ENCODE data around the gene MRC1. TPM values are rescaled to one million over a fixed set of nuclear protein-coding genes. Genes with fewer than 3 reads are reported as not detected.

Gene MRC1
- total RNA-seq, 1 experiment from 2014 or later, result 0.37 TPM

DNA sequence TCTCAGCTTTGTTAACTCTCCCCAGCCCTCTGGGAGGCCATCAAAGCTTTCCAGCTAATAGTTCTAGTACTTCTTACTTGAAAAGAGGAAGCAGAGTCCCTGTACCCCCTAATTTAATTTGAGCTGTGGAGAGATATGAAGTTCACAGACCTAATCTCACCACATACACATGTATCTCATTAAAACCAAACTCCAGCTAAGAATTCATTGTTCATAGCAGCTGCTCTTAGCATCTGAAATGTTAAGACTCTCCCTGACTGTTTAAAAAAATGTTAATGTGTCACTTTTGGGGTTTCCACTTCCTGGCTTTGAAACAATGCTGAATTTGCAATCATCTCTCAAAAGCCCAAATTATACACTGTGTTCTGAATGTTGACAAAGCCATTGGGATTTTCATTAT lies 16.2 kb upstream of the MRC1 start:
- no peak for DNase-seq (ENCODE audit: low read depth, low spot score)
- Histone ChIP-seq H3K27ac (ENCODE audit: low read depth, low read length) (no peak overlapping the region), H3K4me3 (replicated peaks in 1 of 2; ENCODE audit: low read depth in 1 of 2, low read length in 2 of 2) (no peak overlapping the region), H3K79me2 (ENCODE audit: insufficient read depth, low read length) (no peaks in the 10 kb centered on the region), H3K27me3 (ENCODE audit: insufficient read depth, low read length) (no peaks in the 10 kb centered on the region), H3K9me3 (ENCODE audit: control insufficient read depth in 1 of 2, insufficient read depth in 1 of 2, low read depth in 1 of 2, low read length in 2 of 2) (no peaks in the 10 kb centered on the region), H3K4me2 (ENCODE audit: low read length) (no peak overlapping the region), H3K9me2 (ENCODE audit: insufficient read depth) (peaks cover 3% of the 10 kb centered on the region; the same call in 1 of the 2 replicates), H4K20me1 (ENCODE audit: insufficient read depth) (no peaks in the 10 kb centered on the region), H2AFZ (ENCODE audit: low read depth, low read length, poor library complexity, severe bottlenecking) (no peak overlapping the region), H3K36me3 (ENCODE audit: control insufficient read depth in 1 of 2, insufficient read depth in 2 of 2, low read length in 2 of 2) (no peaks in the 10 kb centered on the region), H3K4me1 (ENCODE audit: control insufficient read depth in 1 of 2, insufficient read depth in 2 of 2, low read length in 2 of 2) (peaks cover 4 to 6% of the 10 kb centered on the region in 2 experiments; a peak in 1 of 4 replicates), H3K9ac (ENCODE audit: low read length) (no peak overlapping the region)
- TF ChIP-seq EGR1 (IDR thresholded peaks at IDR 0.05; ENCODE audit: low read depth), result no peak
- no peak for TF ChIP-seq POLR2A (IDR thresholded peaks at IDR 0.05; ENCODE audit: borderline replicate concordance, extremely low read depth, insufficient read depth, insufficient read length)
- TF ChIP-seq YY1 (IDR thresholded peaks at IDR 0.05; ENCODE audit: extremely low read depth, insufficient replicate concordance, low read depth, low read length), result no peak
- TF ChIP-seq TCF7L2 (IDR thresholded peaks at IDR 0.05; ENCODE audit: borderline replicate concordance, extremely low read depth, insufficient read depth, insufficient read length), result no peak
- TF ChIP-seq ZNF274 (IDR thresholded peaks at IDR 0.05; ENCODE audit: low read depth, low read length), result no peak
- TF ChIP-seq ZFX (IDR thresholded peaks at IDR 0.05), result no peak
- TF ChIP-seq SIN3A (IDR thresholded peaks at IDR 0.05; ENCODE audit: low read depth), result no peak
- no TSS peak for BruUV-seq (replicated peaks)
- ChIA-PET RAD21 (ENCODE audit: low non-redundant PET in 1 of 2, low total read pairs in 2 of 2, uncharacterized antibody in 2 of 2, unreplicated experiment in 2 of 2) (no interaction called here), CTCF (interaction anchor here (1.8 kb wide), 1 partner anchor 8 kb away, joined by 6 read pairs; no protein-coding TSS in a partner anchor), POLR2A (no interaction called here)
- no peak for ATAC-seq
- intact Hi-C loops (cut with micrococcal nuclease), result no loop called here

DNA sequence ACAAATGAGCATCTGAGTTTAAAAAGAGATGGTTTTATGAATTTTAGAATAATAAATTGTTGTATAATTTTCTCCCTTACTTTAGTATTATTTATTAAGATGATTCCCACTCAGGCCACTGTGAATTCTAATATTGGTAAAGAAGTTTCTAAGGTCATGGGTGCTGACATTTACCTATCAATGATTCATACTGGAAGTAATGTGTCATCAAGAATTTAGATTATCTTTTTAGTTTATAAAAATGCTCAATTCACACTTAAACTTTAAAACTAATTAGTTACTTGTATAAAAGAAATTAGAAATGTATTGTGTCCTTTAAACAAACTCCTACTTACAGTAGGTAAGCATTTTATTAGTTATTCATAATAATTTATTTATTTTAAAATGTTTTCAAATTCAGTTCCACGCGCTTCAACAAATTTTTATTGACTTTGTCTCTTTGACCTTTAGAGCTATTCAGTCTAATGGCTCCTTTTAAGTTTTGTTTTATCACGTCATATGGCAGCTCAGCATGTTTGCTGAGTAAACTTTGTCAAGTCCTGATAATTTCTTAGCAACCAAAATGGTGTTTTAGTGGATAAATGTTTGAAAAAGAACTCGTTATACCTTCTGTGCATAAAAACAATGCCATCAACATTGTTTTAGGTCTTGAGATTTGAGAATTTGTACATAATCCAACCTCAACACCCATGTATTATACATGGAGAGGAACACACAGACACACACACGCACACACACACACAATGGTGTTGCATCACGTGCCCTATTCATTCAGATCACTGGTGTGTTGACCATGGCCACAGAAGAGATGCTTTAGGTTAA lies 15.1 kb upstream of the MRC1 start:
- H3K4me3 ChIP-seq (replicated peaks in 1 of 2; ENCODE audit: low read depth in 1 of 2, low read length in 2 of 2), result no peak overlapping the region
- H2AFZ ChIP-seq (ENCODE audit: low read depth, low read length, poor library complexity, severe bottlenecking), result no peak overlapping the region
- H3K9me3 ChIP-seq (ENCODE audit: control insufficient read depth in 1 of 2, insufficient read depth in 1 of 2, low read depth in 1 of 2, low read length in 2 of 2), result no peaks in the 10 kb centered on the region
- no peaks in the 10 kb centered on the region for H4K20me1 ChIP-seq (ENCODE audit: insufficient read depth)
- H3K36me3 ChIP-seq (ENCODE audit: control insufficient read depth in 1 of 2, insufficient read depth in 2 of 2, low read length in 2 of 2), result no peaks in the 10 kb centered on the region
- peaks cover 4 to 6% of the 10 kb centered on the region in 2 experiments; a peak in 1 of 4 replicates for H3K4me1 ChIP-seq (ENCODE audit: control insufficient read depth in 1 of 2, insufficient read depth in 2 of 2, low read length in 2 of 2)
- no peak overlapping the region for H3K9ac ChIP-seq (ENCODE audit: low read length)
- H3K4me2 ChIP-seq (ENCODE audit: low read length), result no peak overlapping the region
- RAD21 ChIA-PET (ENCODE audit: low non-redundant PET in 1 of 2, low total read pairs in 2 of 2, uncharacterized antibody in 2 of 2, unreplicated experiment in 2 of 2), result no interaction called here
- H3K27me3 ChIP-seq (ENCODE audit: insufficient read depth, low read length), result no peaks in the 10 kb centered on the region
- POLR2A ChIA-PET, result no interaction called here
- no peaks in the 10 kb centered on the region for H3K79me2 ChIP-seq (ENCODE audit: insufficient read depth, low read length)
- H3K27ac ChIP-seq (ENCODE audit: low read depth, low read length), result no peak overlapping the region
- TF ChIP-seq FOSL1 (IDR thresholded peaks at IDR 0.05; ENCODE audit: low read depth) (peak; percentile 38; the same call in 1 of the 2 replicates), SIN3A (IDR thresholded peaks at IDR 0.05; ENCODE audit: low read depth) (no peak), EZH2 (IDR thresholded peaks at IDR 0.05) (no peak), ELF1 (IDR thresholded peaks at IDR 0.05; ENCODE audit: borderline replicate concordance, low read depth) (no peak), JUND (IDR thresholded peaks at IDR 0.05) (no peak)
- CTCF ChIA-PET, result interaction anchor here (1.8 kb wide), 1 partner anchor 7 kb away, joined by 6 read pairs; no protein-coding TSS in a partner anchor
- ATAC-seq (no peak), DNase-seq (ENCODE audit: low read depth, low spot score) (no peak)
- intact Hi-C loops (cut with micrococcal nuclease), result no loop called here
- no TSS peak for BruUV-seq (replicated peaks)
- H3K9me2 ChIP-seq (ENCODE audit: insufficient read depth), result peaks cover 3% of the 10 kb centered on the region; the same call in 1 of the 2 replicates

All from HCT116 (cell line).